ENCODE results near the gene SECISBP2.

SECISBP2 gene

DNA sequence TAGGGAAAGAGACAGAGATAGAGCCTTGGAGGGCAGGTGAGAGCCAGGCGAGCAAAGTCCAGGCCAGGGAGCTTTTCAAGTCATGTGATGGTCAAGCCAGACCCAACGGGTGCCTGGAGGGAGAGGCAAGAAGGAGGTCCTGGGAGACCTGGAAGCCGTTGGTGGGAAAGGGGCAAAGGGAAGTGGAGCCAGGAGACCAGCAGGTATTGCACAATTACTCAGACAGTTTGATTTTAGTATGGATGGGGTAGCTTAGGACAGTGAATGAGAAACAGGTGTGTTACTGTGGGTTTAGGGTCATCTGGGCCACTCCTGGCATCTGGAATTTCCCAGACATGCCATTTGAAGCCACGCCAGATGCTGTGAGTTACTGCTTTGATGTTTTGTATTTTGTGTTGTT lies 5.1 kb downstream of the SECISBP2 start:
- Histone ChIP-seq H3K4me3 (ENCODE audit: severe bottlenecking) (no peak overlapping the region), H3K9me3 (ENCODE audit: severe bottlenecking) (no peaks in the 10 kb centered on the region), H3K27ac (ENCODE audit: poor library complexity, severe bottlenecking) (no peak overlapping the region), H3K27me3 (ENCODE audit: insufficient read depth, poor library complexity, severe bottlenecking) (no peaks in the 10 kb centered on the region), H3K36me3 (ENCODE audit: low read depth) (peaks cover 41% of the 10 kb centered on the region), H3K4me1 (ENCODE audit: insufficient read depth, poor library complexity, severe bottlenecking) (no peaks in the 10 kb centered on the region)
- DNase-seq (ENCODE audit: low spot score) (no peak), ATAC-seq (ENCODE audit: low read depth) (no peak)
- TF ChIP-seq, protein P1, sequence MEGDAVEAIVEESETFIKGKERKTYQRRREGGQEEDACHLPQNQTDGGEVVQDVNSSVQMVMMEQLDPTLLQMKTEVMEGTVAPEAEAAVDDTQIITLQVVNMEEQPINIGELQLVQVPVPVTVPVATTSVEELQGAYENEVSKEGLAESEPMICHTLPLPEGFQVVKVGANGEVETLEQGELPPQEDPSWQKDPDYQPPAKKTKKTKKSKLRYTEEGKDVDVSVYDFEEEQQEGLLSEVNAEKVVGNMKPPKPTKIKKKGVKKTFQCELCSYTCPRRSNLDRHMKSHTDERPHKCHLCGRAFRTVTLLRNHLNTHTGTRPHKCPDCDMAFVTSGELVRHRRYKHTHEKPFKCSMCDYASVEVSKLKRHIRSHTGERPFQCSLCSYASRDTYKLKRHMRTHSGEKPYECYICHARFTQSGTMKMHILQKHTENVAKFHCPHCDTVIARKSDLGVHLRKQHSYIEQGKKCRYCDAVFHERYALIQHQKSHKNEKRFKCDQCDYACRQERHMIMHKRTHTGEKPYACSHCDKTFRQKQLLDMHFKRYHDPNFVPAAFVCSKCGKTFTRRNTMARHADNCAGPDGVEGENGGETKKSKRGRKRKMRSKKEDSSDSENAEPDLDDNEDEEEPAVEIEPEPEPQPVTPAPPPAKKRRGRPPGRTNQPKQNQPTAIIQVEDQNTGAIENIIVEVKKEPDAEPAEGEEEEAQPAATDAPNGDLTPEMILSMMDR (IDR thresholded peaks at IDR 0.05; ENCODE audit: poor library complexity, severe bottlenecking) = no peak

DNA sequence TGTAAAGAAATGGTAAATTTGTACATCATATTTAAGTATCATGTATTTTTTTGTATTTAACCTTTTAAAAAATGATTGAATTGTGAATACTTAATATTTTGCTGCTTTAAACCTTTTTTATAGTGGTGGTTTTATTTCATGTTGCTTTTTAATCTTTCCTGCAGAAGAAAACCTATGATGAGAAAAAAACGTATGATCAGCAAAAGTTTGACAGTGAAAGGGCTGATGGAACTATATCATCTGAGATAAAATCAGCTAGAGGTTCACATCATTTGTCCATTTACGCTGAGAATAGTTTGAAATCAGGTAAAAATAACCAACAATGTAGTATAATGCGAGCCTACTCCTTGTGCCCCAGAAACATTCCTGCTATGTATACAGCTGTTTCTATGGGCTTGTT lies 7.4 kb downstream of the SECISBP2 start:
- H3K4me1 ChIP-seq (ENCODE audit: insufficient read depth, poor library complexity, severe bottlenecking) = no peaks in the 10 kb centered on the region
- TF ChIP-seq, protein P1 (IDR thresholded peaks at IDR 0.05; ENCODE audit: poor library complexity, severe bottlenecking) = no peak
- DNase-seq (ENCODE audit: low spot score) (no peak), ATAC-seq (ENCODE audit: low read depth) (no peak)
- no peak overlapping the region for H3K27ac ChIP-seq (ENCODE audit: poor library complexity, severe bottlenecking)
- H3K9me3 ChIP-seq (ENCODE audit: severe bottlenecking) = no peaks in the 10 kb centered on the region
- no peaks in the 10 kb centered on the region for H3K27me3 ChIP-seq (ENCODE audit: insufficient read depth, poor library complexity, severe bottlenecking)
- peaks cover 55% of the 10 kb centered on the region for H3K36me3 ChIP-seq (ENCODE audit: low read depth)
- H3K4me3 ChIP-seq (ENCODE audit: severe bottlenecking) = no peak overlapping the region

DNA sequence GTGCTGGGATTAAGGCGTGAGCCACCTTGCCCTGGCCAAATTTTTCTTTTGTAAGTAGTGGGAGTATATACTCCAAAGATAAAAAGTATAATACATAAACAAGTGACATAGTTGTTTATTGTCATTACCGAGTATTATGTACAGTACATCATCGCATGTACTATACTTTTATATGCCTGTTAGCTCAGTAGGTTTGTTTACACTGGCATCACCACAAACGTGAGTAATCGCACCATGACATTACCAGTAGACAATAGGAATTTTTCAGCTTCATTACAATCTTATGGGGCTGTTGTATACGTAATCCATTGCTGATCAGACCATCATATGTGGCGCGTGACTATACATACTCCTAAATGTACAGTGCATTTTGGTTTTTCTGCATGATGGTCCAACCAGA lies 9.8 kb downstream of the SECISBP2 start:
- ATAC-seq (ENCODE audit: low read depth) = peak; percentile 40; the same call in 2 of the 3 replicates
- Histone ChIP-seq H3K9me3 (ENCODE audit: severe bottlenecking) (no peaks in the 10 kb centered on the region), H3K27me3 (ENCODE audit: insufficient read depth, poor library complexity, severe bottlenecking) (no peaks in the 10 kb centered on the region), H3K4me3 (ENCODE audit: severe bottlenecking) (no peak overlapping the region), H3K36me3 (ENCODE audit: low read depth) (peaks cover 73% of the 10 kb centered on the region), H3K27ac (ENCODE audit: poor library complexity, severe bottlenecking) (no peak overlapping the region), H3K4me1 (ENCODE audit: insufficient read depth, poor library complexity, severe bottlenecking) (no peaks in the 10 kb centered on the region)
- TF ChIP-seq, protein P1 (IDR thresholded peaks at IDR 0.05; ENCODE audit: poor library complexity, severe bottlenecking) = no peak
- no peak for DNase-seq (ENCODE audit: low spot score)

DNA sequence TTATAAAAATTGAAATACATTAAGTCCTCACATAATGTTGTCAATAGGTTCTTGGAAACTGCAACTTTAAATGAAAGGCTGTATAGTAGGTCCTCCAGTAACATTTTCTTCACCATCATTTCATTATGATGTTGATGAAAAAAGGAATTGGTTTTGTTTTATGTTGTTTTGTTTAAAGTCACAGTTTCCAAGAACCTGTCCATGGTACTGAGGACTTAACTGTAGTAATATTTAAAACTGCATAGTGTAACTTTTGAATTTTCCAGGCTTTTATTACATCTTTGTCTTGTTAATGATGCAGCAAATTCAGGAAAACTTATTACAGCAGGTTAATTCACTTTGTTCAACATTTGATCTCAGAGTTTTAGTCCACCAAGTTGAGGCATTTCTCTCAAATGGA lies 11.6 kb downstream of the SECISBP2 start:
- DNase-seq (ENCODE audit: low spot score) (no peak), ATAC-seq (ENCODE audit: low read depth) (no peak)
- H3K4me1 ChIP-seq (ENCODE audit: insufficient read depth, poor library complexity, severe bottlenecking) = no peaks in the 10 kb centered on the region
- TF ChIP-seq, protein P1 (IDR thresholded peaks at IDR 0.05; ENCODE audit: poor library complexity, severe bottlenecking) = no peak
- no peaks in the 10 kb centered on the region for H3K27me3 ChIP-seq (ENCODE audit: insufficient read depth, poor library complexity, severe bottlenecking)
- H3K36me3 ChIP-seq (ENCODE audit: low read depth) = peaks cover 88% of the 10 kb centered on the region
- no peak overlapping the region for H3K4me3 ChIP-seq (ENCODE audit: severe bottlenecking)
- no peaks in the 10 kb centered on the region for H3K9me3 ChIP-seq (ENCODE audit: severe bottlenecking)
- H3K27ac ChIP-seq (ENCODE audit: poor library complexity, severe bottlenecking) = no peak overlapping the region

DNA sequence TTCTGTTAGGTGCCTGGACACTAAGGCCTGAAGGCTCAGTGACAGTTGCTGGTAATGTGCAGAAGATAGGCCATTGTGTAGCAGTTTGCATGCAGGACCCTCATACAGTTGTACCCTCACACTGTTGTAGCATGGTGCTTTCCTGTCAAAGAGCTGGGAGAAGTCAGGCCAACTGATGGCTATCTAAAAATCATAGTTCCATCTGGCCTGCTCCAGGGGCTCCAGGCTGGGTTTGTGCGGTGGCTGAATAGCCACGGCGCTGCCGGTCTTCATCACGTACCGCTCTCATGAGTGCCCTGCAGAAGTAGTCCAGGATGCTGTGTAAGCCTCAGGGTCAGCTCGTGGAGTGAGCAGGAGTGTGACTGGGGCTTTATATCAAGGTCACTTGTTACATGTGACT lies 12.2 kb downstream of the SECISBP2 start:
- ATAC-seq (ENCODE audit: low read depth) (no peak), DNase-seq (ENCODE audit: low spot score) (no peak)
- TF ChIP-seq, protein P1 (IDR thresholded peaks at IDR 0.05; ENCODE audit: poor library complexity, severe bottlenecking) = no peak
- Histone ChIP-seq H3K36me3 (ENCODE audit: low read depth) (peaks cover 89% of the 10 kb centered on the region), H3K27ac (ENCODE audit: poor library complexity, severe bottlenecking) (no peak overlapping the region), H3K4me1 (ENCODE audit: insufficient read depth, poor library complexity, severe bottlenecking) (no peaks in the 10 kb centered on the region), H3K4me3 (ENCODE audit: severe bottlenecking) (no peak overlapping the region), H3K27me3 (ENCODE audit: insufficient read depth, poor library complexity, severe bottlenecking) (no peaks in the 10 kb centered on the region), H3K9me3 (ENCODE audit: severe bottlenecking) (no peaks in the 10 kb centered on the region)

All from RWPE2 (cell line).